VCaP (cell line): ENCODE measurements around the gene ADSS1.

Experiments used
- H3K27ac ChIP-seq: fragments of 450-650 bp; 2 replicates; pipeline ENCODE4 v1.5.1; 2017
- TF ChIP-seq, protein P1 (sequence below): fragments of 450-650 bp; conservative IDR thresholded peaks from 2 replicates; pipeline ENCODE4 v1.5.1; 2017; ENCODE audit warnings: mild to moderate bottlenecking, moderate library complexity

Gene ADSS1

GRCh38 chr14:104702673-104703072 is 21.4 kb upstream of the ADSS1 start:
- no peak overlapping the region for H3K27ac ChIP-seq
- TF ChIP-seq, protein P1, sequence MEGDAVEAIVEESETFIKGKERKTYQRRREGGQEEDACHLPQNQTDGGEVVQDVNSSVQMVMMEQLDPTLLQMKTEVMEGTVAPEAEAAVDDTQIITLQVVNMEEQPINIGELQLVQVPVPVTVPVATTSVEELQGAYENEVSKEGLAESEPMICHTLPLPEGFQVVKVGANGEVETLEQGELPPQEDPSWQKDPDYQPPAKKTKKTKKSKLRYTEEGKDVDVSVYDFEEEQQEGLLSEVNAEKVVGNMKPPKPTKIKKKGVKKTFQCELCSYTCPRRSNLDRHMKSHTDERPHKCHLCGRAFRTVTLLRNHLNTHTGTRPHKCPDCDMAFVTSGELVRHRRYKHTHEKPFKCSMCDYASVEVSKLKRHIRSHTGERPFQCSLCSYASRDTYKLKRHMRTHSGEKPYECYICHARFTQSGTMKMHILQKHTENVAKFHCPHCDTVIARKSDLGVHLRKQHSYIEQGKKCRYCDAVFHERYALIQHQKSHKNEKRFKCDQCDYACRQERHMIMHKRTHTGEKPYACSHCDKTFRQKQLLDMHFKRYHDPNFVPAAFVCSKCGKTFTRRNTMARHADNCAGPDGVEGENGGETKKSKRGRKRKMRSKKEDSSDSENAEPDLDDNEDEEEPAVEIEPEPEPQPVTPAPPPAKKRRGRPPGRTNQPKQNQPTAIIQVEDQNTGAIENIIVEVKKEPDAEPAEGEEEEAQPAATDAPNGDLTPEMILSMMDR, result no peak

- TF ChIP-seq, protein P1, result no peak
- no peak overlapping the region for H3K27ac ChIP-seq
Observed at GRCh38 chr14:104703269-104703668, 20.8 kb upstream of the ADSS1 start.

DNA sequence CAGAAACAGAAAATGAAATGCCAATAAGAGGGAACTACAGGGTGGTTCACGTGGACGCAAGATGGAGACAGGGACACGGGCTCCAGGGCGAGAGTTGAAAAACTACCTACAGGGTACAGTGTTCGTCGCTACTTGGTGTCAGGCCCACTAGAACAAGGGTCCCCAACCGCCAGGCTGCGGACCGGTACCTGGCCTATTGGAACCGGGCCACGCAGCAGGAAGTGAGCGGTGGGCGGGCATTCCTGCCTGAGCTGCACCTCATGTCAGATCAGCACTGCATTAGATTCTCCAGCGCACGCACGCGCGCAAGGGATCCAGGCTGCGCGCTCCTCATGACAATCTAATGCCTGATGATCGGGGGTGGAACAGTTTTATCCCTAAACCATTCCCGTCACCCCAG is 19.8 kb upstream of the ADSS1 start:
- no peak overlapping the region for H3K27ac ChIP-seq
- TF ChIP-seq, protein P1, result no peak

DNA sequence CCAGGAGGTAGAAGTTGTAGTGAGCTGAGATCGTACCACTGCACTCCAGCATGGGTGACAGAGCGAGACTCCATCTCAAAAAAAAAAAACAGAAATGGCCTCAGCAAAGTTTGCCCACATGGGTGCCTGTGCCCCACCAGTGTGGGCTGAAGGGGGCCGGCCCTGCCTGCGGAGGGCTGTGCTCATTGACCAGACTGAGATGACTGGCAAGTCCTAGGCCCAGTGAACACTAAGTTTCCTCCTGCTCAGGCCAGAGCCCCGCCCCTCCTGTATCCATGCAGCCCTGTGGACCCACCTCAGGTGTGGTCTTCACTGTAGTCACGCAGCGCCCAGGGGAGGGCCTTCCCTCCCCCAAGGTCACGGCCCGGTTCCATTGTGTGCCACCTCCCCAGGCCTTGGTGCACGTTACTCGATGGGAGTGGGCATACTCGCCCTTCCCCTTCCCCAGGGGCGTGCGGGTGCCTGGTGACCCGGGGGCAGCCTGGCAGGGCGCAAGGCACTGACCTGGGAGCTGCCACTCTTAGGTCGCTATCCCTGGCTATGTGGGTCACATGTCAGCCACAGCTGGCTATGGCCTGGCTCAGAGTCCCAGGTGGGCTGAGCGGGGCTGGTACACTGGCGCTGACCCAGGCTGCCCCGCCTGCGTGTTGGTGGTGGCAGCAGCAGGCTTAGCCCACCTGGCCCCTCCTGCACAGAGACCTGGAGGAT is 18.5 kb upstream of the ADSS1 start:
- no peak overlapping the region for H3K27ac ChIP-seq
- TF ChIP-seq, protein P1, result no peak

GRCh38 chr14:104706733-104707607 is 17.1 kb upstream of the ADSS1 start:
- TF ChIP-seq, protein P1, result no peak
- H3K27ac ChIP-seq, result no peak overlapping the region

DNA sequence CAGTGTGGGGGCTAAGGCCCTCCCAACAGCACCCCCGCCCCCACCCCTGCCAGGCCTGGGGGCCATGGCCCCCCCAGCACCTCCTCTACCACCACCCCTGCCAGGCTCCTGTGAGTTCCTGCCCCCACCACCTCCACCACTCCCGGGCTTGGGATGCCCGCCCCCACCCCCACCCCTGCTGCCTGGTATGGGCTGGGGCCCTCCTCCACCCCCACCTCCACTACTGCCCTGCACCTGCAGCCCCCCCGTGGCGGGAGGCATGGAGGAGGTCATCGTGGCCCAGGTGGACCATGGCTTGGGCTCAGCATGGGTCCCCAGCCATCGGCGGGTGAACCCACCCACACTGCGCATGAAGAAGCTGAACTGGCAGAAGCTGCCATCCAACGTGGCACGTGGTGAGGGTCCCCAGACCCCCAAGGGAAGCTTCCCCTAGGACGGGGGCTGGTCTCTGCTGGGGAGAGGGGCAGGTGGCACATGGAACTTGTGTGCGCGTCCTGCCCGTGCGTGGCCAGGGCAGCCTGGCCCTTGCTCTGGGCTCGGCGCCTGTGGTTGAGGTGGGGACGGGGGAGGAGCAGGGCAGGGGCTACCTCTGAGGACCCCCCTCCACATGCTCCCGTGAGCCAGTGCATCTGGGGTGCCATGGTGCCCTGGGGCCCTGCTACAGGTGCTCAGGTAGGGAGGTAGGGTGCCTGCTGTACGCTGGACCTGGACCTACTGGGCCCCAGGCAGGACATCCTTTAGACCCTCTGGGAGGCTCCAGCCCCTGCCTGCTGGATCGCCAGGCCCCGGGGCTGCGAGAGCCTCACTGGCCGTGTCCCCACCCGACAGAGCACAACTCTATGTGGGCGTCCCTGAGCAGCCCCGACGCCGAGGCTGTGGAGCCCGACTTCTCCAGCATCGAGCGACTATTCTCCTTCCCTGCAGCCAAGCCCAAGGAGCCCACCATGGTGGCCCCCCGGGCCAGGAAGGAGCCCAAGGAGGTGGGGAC is 16.1 kb upstream of the ADSS1 start:
- TF ChIP-seq, protein P1, result no peak
- H3K27ac ChIP-seq, result no peak overlapping the region
